ENCODE measurements around the gene TRAF7. TPM values are rescaled to one million over a fixed set of nuclear protein-coding genes. Genes with fewer than 3 reads are reported as not detected.
"Not testable (repeated sequence)": the region's sequence is repeated elsewhere in the genome, so short reads cannot be mapped to it uniquely, and the experiment has no call there.

Gene TRAF7
- total RNA-seq, 1 donor from 2014 or later, result 190 TPM

GRCh38 chr16:2127630-2128280 lies 27.8 kb upstream of the TRAF7 start:
- not testable (repeated sequence) for H3K9me3 Mint-ChIP-seq (ENCODE audit: unreplicated experiment); H3K27me3 Mint-ChIP-seq (ENCODE audit: unreplicated experiment); DNase-seq (ENCODE audit: low spot score); H3K4me1 Mint-ChIP-seq (ENCODE audit: unreplicated experiment); H3K4me3 Mint-ChIP-seq (ENCODE audit: unreplicated experiment); H3K36me3 Mint-ChIP-seq (ENCODE audit: low read depth, unreplicated experiment)
- H3K27ac Mint-ChIP-seq (ENCODE audit: unreplicated experiment), result peak overlapping the region; percentile 36

GRCh38 chr16:2129251-2129650 lies 26.3 kb upstream of the TRAF7 start:
- not testable (repeated sequence) for H3K27me3 Mint-ChIP-seq (ENCODE audit: unreplicated experiment); DNase-seq (ENCODE audit: low spot score); H3K27ac Mint-ChIP-seq (ENCODE audit: unreplicated experiment); H3K4me1 Mint-ChIP-seq (ENCODE audit: unreplicated experiment); H3K4me3 Mint-ChIP-seq (ENCODE audit: unreplicated experiment); H3K36me3 Mint-ChIP-seq (ENCODE audit: low read depth, unreplicated experiment); H3K9me3 Mint-ChIP-seq (ENCODE audit: unreplicated experiment)

- not testable (repeated sequence) for H3K9me3 Mint-ChIP-seq (ENCODE audit: unreplicated experiment); H3K4me1 Mint-ChIP-seq (ENCODE audit: unreplicated experiment); H3K36me3 Mint-ChIP-seq (ENCODE audit: low read depth, unreplicated experiment); DNase-seq (ENCODE audit: low spot score); H3K27ac Mint-ChIP-seq (ENCODE audit: unreplicated experiment); H3K27me3 Mint-ChIP-seq (ENCODE audit: unreplicated experiment); H3K4me3 Mint-ChIP-seq (ENCODE audit: unreplicated experiment)
Observed at GRCh38 chr16:2129890-2130447, 25.6 kb upstream of the TRAF7 start.

GRCh38 chr16:2133797-2134196 lies 21.8 kb upstream of the TRAF7 start:
- H3K9me3 Mint-ChIP-seq (ENCODE audit: unreplicated experiment); H3K27me3 Mint-ChIP-seq (ENCODE audit: unreplicated experiment); H3K36me3 Mint-ChIP-seq (ENCODE audit: low read depth, unreplicated experiment); DNase-seq (ENCODE audit: low spot score); H3K27ac Mint-ChIP-seq (ENCODE audit: unreplicated experiment); H3K4me3 Mint-ChIP-seq (ENCODE audit: unreplicated experiment); H3K4me1 Mint-ChIP-seq (ENCODE audit: unreplicated experiment): not testable (repeated sequence)

GRCh38 chr16:2135071-2135470 lies 20.5 kb upstream of the TRAF7 start:
- DNase-seq (ENCODE audit: low spot score); H3K27ac Mint-ChIP-seq (ENCODE audit: unreplicated experiment); H3K36me3 Mint-ChIP-seq (ENCODE audit: low read depth, unreplicated experiment); H3K27me3 Mint-ChIP-seq (ENCODE audit: unreplicated experiment); H3K4me1 Mint-ChIP-seq (ENCODE audit: unreplicated experiment); H3K9me3 Mint-ChIP-seq (ENCODE audit: unreplicated experiment): not testable (repeated sequence)
- H3K4me3 Mint-ChIP-seq (ENCODE audit: unreplicated experiment), result peak overlapping the region; percentile 76

- not testable (repeated sequence) for H3K36me3 Mint-ChIP-seq (ENCODE audit: low read depth, unreplicated experiment); H3K27me3 Mint-ChIP-seq (ENCODE audit: unreplicated experiment); H3K4me1 Mint-ChIP-seq (ENCODE audit: unreplicated experiment); H3K9me3 Mint-ChIP-seq (ENCODE audit: unreplicated experiment)
- peak; percentile 100 for DNase-seq (ENCODE audit: low spot score)
- Mint-ChIP-seq H3K27ac (ENCODE audit: unreplicated experiment) (peak within 1 kb of the TSS; percentile 71), H3K4me3 (ENCODE audit: unreplicated experiment) (peak within 1 kb of the TSS; percentile 95)
Observed at GRCh38 chr16:2135770-2136490, 19.7 kb upstream of the TRAF7 start, which contains the start of gene PKD1. TSS of gene PKD1 (minus strand) at chr16:2135898. CDS start at chr16:2135689, 209 bp downstream.

- Mint-ChIP-seq H3K36me3 (ENCODE audit: low read depth, unreplicated experiment) (no peaks in the 10 kb centered on the region), H3K9me3 (ENCODE audit: unreplicated experiment) (no peaks in the 10 kb centered on the region), H3K27me3 (ENCODE audit: unreplicated experiment) (peaks cover 9% of the 10 kb centered on the region), H3K27ac (ENCODE audit: unreplicated experiment) (no peak overlapping the region), H3K4me1 (ENCODE audit: unreplicated experiment) (no peaks in the 10 kb centered on the region), H3K4me3 (ENCODE audit: unreplicated experiment) (no peak overlapping the region)
- DNase-seq (ENCODE audit: low spot score), result no peak
- TF ChIP-seq CTCF (IDR thresholded peaks at IDR 0.05; ENCODE audit: unreplicated experiment), result no peak
Observed at GRCh38 chr16:2142942-2143877, 12.4 kb upstream of the TRAF7 start.

Measured in endothelial cell (in vitro differentiated cells).